Right lobe of liver (tissue), 4 donors: Measurements from ENCODE around the gene KIAA1549.

Source experiments
- CTCF ChIP-seq, 4 donors: fragments of 200-600 bp in 3 of 4; fragments of 450-650 bp in 1 of 4; IDR thresholded peaks; one replicate each; pipeline versions ENCODE4 v1.5.1 to v1.8.0; 2016 to 2022; ENCODE audit warnings: antibody characterized with exemption in 4 of 4, mild to moderate bottlenecking in 2 of 4
- POLR2A ChIP-seq: fragments of 450-650 bp; IDR thresholded peaks from one replicate; pipeline ENCODE4 v1.6.1; 2017; ENCODE audit warnings: antibody characterized with exemption, mild to moderate bottlenecking
- donor health status: DM: no; HTN: no; CAD: no.
- donor health status: DM: no; HTN: no; CAD: no.
- donor health status: DM: no; HTN: yes; CAD: no.

- TF ChIP-seq CTCF (IDR thresholded peaks at IDR 0.05) (no peak), POLR2A (no peak)
Measured at GRCh38 chr7:138932870-138933269, 48.3 kb downstream of the KIAA1549 start.
